CD4-positive, alpha-beta T cell treated with Interleukin-4 for 1 hour (primary cell): ENCODE results near the gene DNM3.
A peak's percentile ranks its signal among the peaks of the same experiment; 100 is the strongest.
"Not testable (repeated sequence)": the region's sequence is repeated elsewhere in the genome, so short reads cannot be mapped to it uniquely, and the experiment has no call there.

ENCODE experiments used
- DNase-seq, 2 donors: peaks; one replicate each; pipeline ENCODE4 v3.0.0-alpha.2; 2020 to 2022

DNM3 gene

DNA sequence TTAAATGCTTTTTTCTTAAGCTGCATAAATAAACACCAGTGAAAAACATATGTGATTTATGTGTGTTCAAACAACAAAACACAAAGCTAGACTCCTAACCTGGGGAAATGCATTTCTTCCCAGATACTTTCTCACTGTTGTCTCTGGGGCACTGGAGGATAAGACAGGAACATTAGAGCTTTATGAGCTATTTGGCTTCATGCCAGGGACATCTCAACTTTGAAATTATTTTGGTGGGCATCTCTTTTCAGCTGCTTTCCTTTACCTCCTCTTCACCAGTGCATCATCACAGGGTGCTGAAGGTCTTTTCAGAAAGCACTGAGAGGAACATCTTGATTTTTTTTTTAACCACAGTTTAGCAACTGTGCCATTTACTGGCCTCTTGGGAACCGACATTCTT is 212.9 kb downstream of the DNM3 start:
- DNase-seq: no peak

DNA sequence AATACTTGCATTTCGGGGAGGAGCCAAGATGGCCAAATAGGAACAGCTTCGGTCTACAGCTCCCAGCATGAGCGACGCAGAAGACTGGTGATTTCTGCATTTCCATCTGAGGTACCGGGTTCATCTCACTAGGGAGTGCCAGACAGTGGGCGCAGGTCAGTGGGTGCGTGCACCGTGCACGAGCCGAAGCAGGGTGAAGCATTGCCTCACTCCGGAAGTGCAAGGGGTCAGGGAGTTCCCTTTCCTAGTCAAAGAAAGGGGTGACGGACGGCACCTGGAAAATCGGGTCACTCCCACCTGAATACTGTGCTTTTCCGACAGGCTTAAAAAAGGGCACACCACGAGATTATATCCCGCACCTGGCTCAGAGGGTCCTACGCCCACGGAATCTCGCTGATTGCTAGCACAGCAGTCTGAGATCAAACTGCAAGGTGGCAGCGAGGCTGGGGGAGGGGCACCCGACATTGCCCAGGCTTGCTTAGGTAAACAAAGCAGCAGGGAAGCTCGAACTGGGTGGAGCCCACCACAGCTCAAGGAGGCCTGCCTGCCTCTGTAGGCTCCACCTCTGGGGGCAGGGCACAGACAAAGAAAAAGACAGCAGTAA is 214.6 kb downstream of the DNM3 start:
- not testable (repeated sequence) for DNase-seq

DNA sequence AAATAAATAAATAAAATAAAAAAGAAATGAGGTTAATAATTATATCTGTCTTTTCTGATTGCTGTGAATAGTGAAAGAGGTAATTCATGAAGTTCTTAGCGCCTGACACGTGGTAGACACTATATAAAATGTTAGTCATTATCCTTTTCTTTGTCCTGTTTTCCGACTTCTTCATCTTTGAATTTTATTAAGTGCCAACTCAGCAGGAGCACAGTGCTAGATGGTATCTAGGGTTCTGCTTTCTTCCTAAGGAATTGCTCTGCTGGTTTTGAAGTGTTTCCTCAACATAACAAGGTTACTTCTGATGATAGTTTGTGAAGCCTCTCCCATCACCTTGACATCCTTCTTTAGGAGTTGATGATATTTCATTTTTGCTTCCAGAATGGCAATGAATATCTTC is 227.0 kb downstream of the DNM3 start:
- DNase-seq: no peak

DNA sequence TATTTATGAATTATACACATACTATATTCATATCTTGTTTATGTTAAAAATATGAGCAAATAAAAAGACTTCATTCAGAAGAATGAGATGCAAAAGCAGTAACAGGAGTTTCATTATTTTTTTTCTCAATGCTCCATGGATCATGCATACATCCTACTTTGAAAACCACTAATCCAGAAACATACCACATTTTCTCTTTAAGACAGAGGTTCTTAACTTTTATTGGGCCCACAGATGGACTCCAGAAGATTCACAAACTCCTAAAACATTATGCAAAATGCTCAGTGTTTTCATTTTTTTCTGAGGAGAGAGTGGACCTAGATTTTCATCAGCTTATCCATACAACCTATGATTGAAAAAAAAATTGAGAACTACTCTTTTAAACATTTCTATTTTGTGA is 227.8 kb downstream of the DNM3 start:
- no peak for DNase-seq

DNA sequence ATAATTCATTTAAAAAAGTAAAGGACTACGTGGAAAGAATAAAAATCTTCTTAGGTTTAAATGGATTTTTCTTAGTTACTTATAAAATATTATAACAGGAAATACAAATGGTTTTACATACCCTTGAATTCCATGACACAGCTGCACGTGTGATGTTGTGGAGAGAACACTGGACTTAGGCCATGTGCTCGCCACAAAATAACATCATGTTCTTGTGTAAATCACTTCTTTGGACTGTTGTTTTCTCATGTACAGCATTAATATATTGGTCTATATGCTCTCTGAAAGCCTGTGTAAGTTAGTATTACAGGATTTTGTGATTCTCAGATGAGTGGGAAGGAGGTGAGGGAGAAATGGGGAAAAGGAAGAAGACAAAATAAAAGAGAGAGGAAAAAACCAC is 228.2 kb downstream of the DNM3 start:
- no peak for DNase-seq

DNA sequence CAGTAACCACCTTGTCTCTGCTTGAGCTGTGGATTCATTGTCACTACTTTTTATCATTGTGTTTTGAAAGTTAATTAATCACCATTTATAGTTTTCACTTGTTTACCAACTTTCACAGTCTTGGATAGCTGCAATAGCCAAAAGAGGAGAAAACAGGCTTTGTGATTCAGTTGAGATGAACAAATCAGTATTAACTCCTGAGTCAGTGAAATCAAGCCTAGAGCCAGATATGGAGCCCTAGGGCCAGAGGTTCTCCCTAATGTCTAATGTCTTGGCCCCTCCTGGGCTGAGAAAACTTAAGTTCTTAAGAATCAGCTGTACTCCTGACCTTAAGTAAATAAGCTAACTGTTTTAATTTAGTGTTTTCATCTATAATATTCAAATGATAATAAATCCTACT is 228.8 kb downstream of the DNM3 start:
- DNase-seq: no peak

DNA sequence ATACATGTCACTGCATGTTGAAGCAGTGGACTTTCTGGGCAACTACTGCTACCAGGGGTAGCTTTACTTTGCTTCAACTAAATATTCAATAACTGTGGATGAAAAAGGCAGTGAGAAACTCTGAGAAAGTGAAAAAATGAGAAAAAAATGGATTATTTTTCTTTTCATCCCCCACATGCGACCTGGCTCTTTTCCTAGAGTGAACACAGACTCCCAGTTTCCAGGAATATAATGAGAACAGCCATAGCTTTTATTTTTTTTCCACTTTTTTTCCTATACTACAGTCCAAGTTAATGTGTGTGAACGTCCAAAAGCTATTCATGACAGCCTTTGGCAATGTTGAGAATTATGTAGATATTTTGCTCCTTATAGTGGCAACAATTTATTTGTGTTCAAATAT is 230.4 kb downstream of the DNM3 start:
- no peak for DNase-seq

DNA sequence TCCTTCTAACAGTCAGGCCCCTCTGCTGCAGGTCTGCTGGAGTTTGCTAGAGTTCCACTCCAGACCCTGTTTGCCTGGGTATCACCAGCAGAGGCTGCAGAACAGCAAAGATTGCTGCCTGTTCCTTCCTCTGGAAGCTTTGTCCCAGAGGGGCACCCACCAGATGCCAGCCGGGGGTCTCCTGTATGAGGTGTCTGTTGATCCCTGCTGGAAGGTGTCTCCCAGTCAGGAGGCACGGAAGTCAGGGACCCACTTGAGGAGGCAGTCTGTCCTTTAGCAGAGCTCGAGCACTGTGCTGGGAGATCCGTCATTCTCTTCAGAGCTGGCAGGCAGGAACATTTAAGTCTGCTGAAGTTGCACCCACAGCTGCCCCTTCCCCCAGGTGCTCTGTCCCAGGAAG is 238.6 kb downstream of the DNM3 start:
- DNase-seq: not testable (repeated sequence)

DNA sequence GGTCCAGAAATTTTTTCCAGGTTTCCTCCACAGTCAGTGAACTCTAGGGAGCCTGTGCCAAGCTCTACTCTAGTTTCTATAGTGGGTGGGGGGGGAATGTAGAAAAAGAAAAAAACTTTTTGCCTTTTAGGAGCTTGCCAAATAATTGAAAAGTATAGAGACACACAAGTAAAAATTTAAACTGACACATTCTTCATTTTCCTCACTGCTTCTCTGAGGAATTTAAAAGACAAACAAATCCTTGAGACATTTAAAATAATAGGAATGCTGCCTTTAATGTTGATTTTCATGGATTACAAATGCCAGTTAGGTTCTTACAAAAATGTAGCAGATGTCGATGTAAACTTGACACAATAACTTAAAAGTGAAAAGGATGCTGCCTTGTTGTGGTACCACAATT is 241.9 kb downstream of the DNM3 start:
- DNase-seq: no peak

DNA sequence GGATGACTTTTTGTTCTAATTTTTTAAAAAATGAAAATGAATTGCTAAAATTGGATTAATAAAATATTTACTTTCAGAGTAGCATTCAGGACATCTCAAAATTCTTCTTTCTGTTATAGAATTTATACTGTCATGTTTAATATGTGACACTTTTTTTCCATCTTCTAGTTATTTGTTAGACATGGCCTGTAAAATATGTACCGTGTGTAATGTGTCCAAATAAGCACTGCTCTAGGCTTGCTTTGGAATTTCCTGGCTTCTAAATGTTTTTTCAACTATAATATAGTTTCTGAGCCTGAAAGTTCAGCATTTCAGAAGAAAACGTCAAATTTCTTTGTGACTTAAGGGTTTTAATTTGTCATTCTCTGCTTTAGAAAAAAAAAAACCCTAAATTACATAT is 243.6 kb downstream of the DNM3 start:
- DNase-seq: no peak

DNA sequence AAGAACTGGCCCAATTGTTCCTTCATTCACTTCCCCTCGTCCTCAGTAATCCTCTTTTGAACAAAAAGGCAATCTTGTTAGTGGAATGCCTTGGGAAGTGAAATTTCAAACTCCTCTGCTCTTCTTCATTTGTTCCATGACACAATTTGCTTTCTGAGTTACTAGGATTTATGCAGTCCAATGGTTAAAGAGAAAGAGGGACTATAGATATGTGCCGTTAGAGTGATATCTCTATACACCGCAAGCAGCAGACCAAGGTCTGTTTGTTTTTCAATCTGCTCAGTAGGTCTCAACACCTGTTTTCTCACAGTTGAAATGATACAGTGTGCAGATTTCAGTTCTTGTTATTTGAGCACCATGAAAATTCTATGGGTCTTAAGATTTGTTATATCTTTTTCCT is 244.0 kb downstream of the DNM3 start:
- DNase-seq: no peak

DNA sequence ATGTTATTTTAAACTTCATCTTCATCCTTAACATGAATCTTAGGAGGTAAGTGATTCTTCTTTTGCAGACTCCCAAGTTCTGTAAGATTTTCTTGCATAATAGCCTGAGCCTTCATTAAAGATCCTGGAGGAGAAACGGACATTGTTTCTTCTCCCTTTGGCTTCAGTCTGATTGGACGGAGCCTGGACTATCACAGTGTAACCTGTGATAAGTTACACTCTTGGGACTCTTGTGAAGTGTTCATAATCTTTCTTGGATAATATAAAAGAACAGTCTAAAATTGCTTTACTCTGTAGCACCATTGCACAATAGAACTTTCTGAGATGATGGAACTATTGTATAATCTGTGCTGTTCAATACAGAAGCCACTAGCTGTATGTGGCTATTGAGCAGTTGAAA is 244.8 kb downstream of the DNM3 start:
- DNase-seq: no peak

DNA sequence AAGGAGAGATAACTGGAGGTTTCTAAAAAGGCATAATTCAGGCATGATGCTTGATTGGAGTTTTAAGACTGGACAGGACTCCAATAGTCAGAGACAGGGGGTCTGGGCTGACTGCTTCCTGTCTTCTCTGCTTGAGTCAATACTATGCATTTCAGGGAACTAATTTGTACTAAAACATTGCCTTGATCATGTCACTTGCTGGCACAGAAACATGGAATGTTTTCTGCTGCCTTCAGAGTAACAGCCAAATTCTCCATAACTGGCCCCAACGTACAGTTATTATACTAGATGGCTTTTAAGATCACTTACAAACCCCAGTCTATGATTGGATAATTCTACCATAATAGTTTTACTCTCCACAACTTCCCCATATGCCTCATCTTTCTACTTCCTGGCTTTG is 247.0 kb downstream of the DNM3 start:
- no peak for DNase-seq

DNA sequence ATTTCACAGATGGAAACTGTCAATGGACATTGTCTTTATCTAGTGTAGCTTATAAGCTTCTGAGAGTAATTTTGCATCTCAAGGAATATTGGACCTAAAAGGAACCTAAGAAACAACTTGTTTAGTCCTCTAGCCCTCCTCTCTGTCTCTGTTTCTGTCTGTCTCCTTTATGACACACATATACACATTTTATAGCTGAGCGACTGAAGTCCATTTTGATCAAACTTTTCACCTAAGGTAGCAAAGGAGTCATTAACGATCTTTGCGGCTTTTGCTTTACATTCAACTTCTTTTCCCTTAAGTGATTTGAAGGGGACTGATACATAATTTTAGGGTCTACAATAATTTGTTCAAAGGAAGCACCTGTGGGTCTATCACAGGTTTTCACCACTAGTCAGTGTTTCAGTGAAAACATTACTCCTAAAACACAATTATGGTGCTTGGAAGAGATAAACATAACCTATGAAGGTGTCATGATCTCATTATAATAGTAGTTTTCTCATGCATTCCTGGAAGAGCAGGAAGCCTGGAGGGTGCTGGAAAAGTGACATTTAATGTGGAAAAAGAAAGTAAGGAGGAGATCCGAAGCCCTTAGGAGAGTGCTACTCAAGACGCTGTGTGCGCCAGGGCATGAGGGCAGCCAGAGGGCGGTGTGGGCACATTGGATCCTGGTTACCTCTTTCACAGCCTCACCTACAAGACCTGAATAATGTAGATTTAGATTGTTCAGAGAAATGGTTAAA is 248.6 kb downstream of the DNM3 start:
- peak; percentile 62 to 68 for DNase-seq

DNA sequence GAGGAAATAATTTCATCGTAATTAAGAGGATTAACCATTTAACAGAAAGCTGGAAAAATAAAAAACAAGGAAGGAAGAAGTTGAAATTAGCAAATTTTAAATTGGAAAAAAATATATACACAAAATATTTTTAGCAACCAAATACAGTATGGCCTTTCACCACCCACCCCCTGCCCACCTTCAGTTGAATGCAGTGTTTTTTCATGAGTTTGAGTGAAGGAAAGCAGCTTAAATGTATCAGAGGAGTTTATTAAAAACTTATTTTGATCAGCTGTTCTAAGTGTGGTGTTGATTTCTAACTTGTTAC is 249.2 kb downstream of the DNM3 start:
- DNase-seq: no peak

DNA sequence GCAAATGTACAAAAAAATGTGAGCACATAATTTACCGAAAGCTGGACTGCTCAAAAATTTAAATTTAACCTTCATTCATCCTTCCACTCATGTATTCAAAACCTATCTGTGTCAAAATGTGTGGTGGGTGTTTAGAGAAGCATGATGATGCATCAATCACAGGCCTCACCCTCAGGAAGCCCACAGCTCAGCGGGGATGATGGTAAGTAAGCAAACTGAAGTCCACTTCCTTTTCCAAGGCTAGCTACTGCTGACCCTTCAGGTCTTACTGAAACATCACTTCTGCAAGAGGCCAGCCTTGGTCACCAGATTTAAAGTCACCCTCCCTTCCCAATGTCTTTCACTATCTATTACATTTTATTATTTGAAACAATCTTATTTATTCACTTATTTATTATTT is 254.5 kb downstream of the DNM3 start:
- no peak for DNase-seq

DNA sequence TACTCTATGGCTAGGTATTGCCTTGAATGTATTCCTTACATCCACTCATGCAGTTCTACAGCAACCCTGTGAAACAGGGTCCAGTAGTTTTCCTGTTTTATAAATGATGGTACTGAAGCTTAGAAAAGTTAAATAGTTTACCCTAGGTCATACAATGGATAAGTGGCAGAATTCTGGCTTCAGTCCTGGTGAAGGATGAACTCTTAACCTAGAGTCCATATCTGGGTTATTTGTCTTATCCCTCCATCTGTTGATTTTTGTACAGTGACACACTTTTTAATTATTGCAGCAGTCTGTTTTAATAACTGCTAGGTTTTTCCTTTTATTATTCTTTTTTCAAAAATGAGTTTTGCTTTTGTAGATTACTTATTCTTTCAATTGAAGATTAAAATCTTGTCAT is 263.9 kb downstream of the DNM3 start:
- DNase-seq: no peak

DNA sequence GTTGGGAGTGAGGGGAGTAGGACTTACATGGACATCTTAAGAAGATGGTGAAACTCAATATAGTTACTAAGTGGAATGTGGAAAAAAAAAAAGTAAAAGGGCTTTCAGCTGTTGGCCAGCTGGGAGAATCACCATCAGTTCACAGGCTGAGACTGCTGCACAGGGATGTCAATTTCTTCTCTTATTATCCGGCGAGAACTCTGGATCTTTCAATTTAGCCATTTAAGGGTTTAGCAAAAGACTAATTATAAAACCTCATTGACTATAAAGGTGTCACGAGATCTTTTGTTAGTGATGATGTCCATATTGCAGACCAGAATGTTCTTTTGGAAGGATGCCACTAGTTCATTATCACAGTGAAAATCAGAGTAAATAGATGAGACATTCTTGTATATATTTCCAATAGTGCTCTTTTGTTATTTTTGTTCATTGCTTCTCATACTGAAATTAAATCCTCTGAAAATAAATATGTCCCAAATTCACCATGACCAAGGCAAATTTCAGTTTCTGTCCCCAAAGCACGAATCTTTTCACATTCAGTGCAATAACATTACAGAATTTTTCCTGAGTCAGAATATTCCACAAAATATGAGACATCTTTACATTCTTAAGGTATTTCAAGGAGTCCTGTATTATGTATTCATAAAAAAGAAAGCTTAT is 266.1 kb downstream of the DNM3 start:
- no peak for DNase-seq

DNA sequence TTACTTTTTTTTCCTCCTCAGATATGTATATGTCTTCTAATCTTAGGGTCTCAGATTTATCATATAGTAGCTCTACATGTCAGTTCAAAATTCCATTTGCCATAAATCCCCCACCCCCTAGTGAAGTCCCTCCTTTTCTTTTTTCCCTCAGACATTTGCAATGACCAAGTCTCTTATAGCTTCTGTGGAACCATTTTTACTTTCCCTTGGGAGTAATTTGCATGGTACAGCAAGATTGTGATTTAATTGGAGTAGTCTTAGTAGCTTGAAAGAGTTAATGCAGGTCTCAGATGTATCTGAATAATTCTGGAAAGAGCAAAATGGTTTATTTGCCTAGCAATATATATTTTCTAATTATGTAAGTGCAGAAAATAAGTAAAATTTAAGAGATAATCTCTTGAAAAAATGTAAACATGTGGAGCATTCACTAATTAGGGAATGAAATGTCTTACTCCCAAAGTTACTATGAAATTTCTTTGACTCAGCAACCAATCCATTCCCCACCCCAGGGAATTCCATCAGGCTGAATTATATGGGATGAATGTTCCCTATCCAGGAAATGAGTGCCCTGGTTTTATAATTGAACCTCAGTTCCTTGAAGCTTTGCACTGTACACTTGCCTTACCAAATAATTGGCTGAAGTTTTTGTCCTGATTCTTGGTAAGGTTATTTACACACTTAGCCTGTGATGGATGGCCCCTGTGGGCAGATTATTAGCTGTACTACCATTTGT is 267.0 kb downstream of the DNM3 start:
- no peak for DNase-seq

DNA sequence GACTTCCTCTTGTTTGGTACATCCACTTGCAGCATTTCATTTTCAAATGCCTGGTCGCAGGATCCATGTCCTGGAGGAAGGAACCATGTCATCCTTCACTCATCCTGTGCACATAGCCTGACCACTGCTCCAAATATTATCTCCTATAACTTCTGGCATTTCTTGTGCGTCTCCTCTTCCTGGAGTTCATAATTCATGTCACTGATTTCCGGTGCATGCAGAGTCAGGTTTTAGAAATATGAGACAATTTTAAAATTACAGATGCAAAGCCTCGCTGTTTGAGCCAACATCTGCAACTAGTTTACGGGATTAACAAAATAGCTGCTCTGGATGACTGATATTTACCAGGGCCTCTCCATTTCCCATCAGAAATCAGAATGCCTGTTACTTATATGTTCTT is 268.1 kb downstream of the DNM3 start:
- no peak for DNase-seq

DNA sequence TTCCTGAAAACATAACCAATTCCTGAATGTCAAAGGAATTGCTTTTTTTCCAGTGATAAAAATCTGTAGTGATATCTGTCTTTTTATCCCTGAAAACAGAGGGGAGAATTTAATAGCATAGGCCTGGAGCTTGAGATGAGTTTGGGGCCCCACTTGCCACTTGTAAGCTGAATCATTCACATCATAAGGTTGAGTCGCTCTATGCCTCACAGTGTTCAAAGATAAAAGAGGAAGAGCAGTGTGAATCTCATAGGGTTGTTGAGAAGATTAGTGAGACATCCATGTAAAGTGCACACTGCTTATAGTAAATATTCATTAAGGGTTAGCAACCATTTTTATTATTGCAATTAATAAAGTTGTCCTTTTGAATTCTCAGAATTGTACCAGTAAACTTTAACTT is 271.3 kb downstream of the DNM3 start:
- no peak for DNase-seq

DNA sequence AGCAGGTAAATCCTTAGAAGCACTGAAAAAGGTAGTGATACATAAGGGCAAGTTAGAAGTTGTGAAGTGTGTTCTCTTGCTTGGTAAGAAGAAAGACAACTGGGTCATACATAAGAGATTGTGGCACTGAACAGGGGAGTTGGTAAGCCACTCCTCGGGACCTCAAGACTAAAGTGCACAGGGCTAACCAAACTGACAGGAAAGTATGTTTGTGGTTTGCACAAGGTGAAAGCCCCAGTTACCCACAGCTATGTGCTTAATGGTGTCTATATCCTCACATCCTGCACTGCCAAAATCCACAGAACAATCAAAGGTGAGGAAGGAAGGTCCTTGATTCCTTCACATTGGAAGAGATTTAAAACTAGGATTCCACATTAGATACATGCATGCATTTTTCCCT is 276.5 kb downstream of the DNM3 start:
- peak; percentile 28 to 56 for DNase-seq

DNA sequence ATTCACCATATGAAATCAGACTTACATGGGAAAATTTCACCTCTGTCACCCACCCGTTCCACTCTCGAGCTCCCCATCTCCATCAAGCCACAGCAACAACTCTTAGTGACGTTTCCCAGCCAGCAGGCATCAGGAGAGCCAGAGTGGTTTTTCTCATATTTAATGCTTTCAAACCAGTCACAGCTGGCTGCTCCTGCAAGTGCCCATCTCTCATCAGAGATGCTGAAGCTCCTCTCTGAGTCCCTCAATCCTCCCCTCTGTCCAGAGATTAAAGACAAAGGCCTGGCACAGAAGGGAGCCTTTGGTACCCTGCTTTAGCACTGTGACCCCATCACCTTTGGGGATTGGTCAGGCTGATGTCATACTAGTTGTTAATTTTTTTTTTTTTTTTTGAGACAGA is 277.3 kb downstream of the DNM3 start:
- DNase-seq: no peak

DNA sequence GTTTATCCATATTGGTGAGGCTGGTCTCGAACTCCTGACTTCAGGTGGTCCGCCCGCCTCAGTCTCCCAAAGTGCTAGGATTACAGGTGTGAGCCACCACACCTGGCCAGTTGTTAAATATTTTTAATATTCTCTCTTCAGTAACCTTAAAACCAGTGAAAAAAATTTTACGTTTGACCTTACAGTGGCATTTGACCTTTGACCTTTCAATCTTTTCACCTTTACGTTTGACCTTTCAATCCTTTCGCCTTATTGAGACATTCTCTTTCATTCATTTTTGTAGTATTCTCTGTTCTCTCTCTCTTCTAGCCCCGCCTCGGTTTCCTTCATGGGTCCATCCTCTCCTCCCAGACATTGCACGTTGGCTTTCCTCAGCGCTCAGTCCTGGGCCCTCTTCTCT is 277.9 kb downstream of the DNM3 start:
- no peak for DNase-seq
